Ovary (tissue), 3 donors: ENCODE results near the gene CDC42.

Experiments
- CTCF ChIP-seq, 3 donors: fragments of 450-650 bp in 2 of 3; fragments of 200-600 bp in 1 of 3; IDR thresholded peaks; one replicate each; pipeline versions ENCODE4 v1.5.1 to v1.8.0; 2016 to 2022; ENCODE audit warnings: antibody characterized with exemption in 3 of 3, mild to moderate bottlenecking in 1 of 3
- EP300 ChIP-seq: sonication (generic); formaldehyde crosslinking; IDR thresholded peaks from one replicate; pipeline ENCODE4 v1.6.1; 2017; ENCODE audit warnings: antibody characterized with exemption
- POLR2A ChIP-seq: fragments of 450-650 bp; IDR thresholded peaks from one replicate; pipeline ENCODE4 v1.6.1; 2017; ENCODE audit warnings: antibody characterized with exemption, mild to moderate bottlenecking, moderate library complexity
- donor health status: DM: no; HTN: no; CAD: no.

- no peak for TF ChIP-seq CTCF (IDR thresholded peaks at IDR 0.05)
- TF ChIP-seq POLR2A: no peak
- TF ChIP-seq EP300: no peak
Observed at GRCh38 chr1:22114083-22115012, 61.8 kb downstream of the CDC42 start.
